HEK293 (cell line): ENCODE results near the gene COBL.

Source experiments
- CTCF ChIP-seq: fragments of 450-650 bp; formaldehyde crosslinking; IDR thresholded peaks from 2 replicates; pipeline ENCODE4 v1.5.1; 2016; ENCODE audit warnings: missing biosample characterization, missing genetic modification characterization
- KLF16 ChIP-seq: fragments of 450-650 bp; formaldehyde crosslinking; IDR thresholded peaks from 2 replicates; pipeline ENCODE4 v1.5.1; 2017; ENCODE audit warnings: missing biosample characterization, missing genetic modification characterization
- SETDB1 ChIP-seq: IDR thresholded peaks from one replicate; pipeline ENCODE4 v1.6.1; 2017; ENCODE audit warnings: mild to moderate bottlenecking, low read length, moderate library complexity, mixed read lengths; ENCODE audit not compliant: insufficient read length
- YY1 ChIP-seq: fragments of 450-650 bp; formaldehyde crosslinking; IDR thresholded peaks from 2 replicates; pipeline ENCODE4 v1.5.1; 2018; ENCODE audit warnings: missing biosample characterization, missing genetic modification characterization
- ZBTB21 ChIP-seq: fragments of 450-650 bp; formaldehyde crosslinking; IDR thresholded peaks from 2 replicates; pipeline ENCODE4 v1.5.1; 2017; ENCODE audit warnings: missing biosample characterization, missing genetic modification characterization
- ZNF132 ChIP-seq: fragments of 450-650 bp; formaldehyde crosslinking; IDR thresholded peaks from 2 replicates; pipeline ENCODE4 v1.5.1; 2017; ENCODE audit warnings: missing biosample characterization, missing genetic modification characterization, borderline replicate concordance
- ZNF169 ChIP-seq: fragments of 450-650 bp; formaldehyde crosslinking; IDR thresholded peaks from 2 replicates; pipeline ENCODE4 v1.5.1; 2016; ENCODE audit warnings: missing biosample characterization, missing genetic modification characterization
- ZNF274 ChIP-seq, 2 experiments: fragments of 200-500 bp in 1 of 2; fragments of 450-650 bp in 1 of 2; sonication (Bioruptor generic) in 1 of 2; formaldehyde crosslinking in 1 of 2; IDR thresholded peaks; 2 replicates each; pipeline versions ENCODE4 v1.5.1 to v1.6.1; 2014 to 2016; ENCODE audit warnings: borderline replicate concordance in 1 of 2, inconsistent platforms in 1 of 2, low read length in 1 of 2, missing biosample characterization in 1 of 2, missing genetic modification characterization in 1 of 2
- ZNF311 ChIP-seq: fragments of 450-650 bp; formaldehyde crosslinking; IDR thresholded peaks from 2 replicates; pipeline ENCODE4 v1.5.1; 2017; ENCODE audit warnings: missing biosample characterization, missing genetic modification characterization, borderline replicate concordance
- ZNF350 ChIP-seq: fragments of 450-650 bp; formaldehyde crosslinking; IDR thresholded peaks from 2 replicates; pipeline ENCODE4 v1.5.0; 2017; ENCODE audit warnings: missing biosample characterization, mild to moderate bottlenecking, missing genetic modification characterization
- ZNF548 ChIP-seq: fragments of 450-650 bp; formaldehyde crosslinking; IDR thresholded peaks from 2 replicates; pipeline ENCODE4 v1.5.1; 2016; ENCODE audit warnings: missing biosample characterization, missing genetic modification characterization
- ZNF707 ChIP-seq: fragments of 450-650 bp; formaldehyde crosslinking; IDR thresholded peaks from 2 replicates; pipeline ENCODE4 v1.5.1; 2016; ENCODE audit warnings: missing biosample characterization, missing genetic modification characterization
- ZNF843 ChIP-seq: fragments of 450-650 bp; formaldehyde crosslinking; IDR thresholded peaks from 2 replicates; pipeline ENCODE4 v1.5.1; 2016; ENCODE audit warnings: missing biosample characterization, missing genetic modification characterization
- TF ChIP-seq, protein P1 (sequence below): fragments of 450-650 bp; formaldehyde crosslinking; IDR thresholded peaks from 2 replicates; pipeline ENCODE4 v1.5.1; 2016; ENCODE audit warnings: missing biosample characterization, missing genetic modification characterization

- no peak for TF ChIP-seq ZNF843 (tag by site-specific recombination)
- TF ChIP-seq ZNF311 (tag by site-specific recombination): no peak
- TF ChIP-seq, protein P1, sequence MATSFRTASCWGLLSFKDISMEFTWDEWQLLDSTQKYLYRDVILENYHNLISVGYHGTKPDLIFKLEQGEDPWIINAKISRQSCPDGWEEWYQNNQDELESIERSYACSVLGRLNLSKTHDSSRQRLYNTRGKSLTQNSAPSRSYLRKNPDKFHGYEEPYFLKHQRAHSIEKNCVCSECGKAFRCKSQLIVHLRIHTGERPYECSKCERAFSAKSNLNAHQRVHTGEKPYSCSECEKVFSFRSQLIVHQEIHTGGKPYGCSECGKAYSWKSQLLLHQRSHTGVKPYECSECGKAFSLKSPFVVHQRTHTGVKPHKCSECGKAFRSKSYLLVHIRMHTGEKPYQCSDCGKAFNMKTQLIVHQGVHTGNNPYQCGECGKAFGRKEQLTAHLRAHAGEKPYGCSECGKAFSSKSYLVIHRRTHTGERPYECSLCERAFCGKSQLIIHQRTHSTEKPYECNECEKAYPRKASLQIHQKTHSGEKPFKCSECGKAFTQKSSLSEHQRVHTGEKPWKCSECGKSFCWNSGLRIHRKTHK: no peak
- no peak for TF ChIP-seq CTCF
- TF ChIP-seq ZNF132 (tag by site-specific recombination): no peak
- no peak for TF ChIP-seq KLF16
- no peak for TF ChIP-seq ZNF350 (tag by site-specific recombination)
- TF ChIP-seq ZNF707 (tag by site-specific recombination): no peak
- TF ChIP-seq YY1: no peak
- no peak for TF ChIP-seq ZBTB21 (tag by site-specific recombination)
- no peak for TF ChIP-seq ZNF274 (IDR thresholded peaks at IDR 0.05; ENCODE audit: low read length)
- TF ChIP-seq ZNF274 (tag by site-specific recombination; IDR thresholded peaks at IDR 0.05; ENCODE audit: borderline replicate concordance): no peak
- TF ChIP-seq SETDB1: no peak
- TF ChIP-seq ZNF169 (tag by site-specific recombination): no peak
- no peak for TF ChIP-seq ZNF548 (tag by site-specific recombination)
Measured at GRCh38 chr7:51270965-51271364, 45.6 kb downstream of the COBL start.
